Cerebellar nuclear complex (tissue), 1 donor: ENCODE measurements around the gene PPP2R5C.
A peak's percentile ranks its signal among the peaks of the same experiment; 100 is the strongest.

ENCODE experiments used
- DNase-seq, 2 experiments: peaks; one replicate each; lab custom pipeline; 2025; lab: John Stamatoyannopoulos, UW

The PPP2R5C gene

DNA sequence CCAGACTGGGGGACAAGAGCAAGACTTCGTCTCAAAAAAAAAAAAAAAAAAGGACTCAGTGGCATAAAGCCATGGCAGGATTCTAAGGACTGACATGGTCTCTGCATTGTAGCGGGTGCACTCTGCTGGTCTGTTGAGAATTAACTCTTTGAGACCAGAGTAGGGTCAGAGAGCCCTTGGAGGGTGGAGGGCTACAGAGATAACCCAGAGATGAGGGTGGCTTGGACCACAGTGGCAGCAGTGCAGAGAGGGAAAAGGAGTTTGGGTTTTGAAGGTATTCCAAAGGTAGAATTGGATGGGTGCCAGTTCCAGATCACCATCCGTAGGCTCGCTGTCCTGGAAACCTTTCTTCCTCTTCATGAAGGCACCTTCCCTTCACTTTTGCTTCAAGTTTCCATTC lies 188.6 kb downstream of the PPP2R5C start:
- no peak for DNase-seq

DNA sequence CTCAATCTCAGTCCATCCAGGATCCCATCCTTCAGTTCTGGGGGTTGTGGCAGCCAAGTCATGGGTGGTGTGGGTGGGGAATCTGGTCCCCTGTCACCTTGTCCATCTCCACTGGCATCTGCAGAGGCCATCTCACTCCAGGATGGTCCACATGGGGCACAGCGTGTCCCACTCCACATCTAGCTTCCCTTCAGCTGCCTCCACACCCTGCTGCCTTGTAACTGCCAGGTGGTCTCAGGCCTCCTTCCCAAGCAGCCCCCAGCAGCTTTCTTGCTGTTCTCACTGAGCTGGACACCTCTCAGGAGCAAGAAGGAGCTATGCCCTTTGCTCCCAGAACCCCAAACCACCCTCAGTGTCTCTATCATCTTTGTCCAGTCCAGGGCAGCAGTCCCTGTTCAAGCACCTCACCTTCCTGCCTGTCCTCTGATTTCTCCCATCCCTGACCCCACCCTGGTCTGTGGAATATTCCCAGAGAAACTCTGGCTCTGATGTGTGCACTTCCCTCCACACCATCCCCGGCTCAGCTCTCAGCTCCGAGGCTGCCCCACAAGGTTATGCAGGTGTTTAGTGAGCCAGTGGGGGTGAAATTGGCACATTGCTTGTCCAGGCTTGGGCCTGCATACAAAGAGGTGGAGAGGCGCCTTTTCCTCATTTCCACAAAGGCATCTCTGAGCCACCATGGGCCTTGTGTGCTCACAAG lies 189.2 kb downstream of the PPP2R5C start:
- DNase-seq = no peak

DNA sequence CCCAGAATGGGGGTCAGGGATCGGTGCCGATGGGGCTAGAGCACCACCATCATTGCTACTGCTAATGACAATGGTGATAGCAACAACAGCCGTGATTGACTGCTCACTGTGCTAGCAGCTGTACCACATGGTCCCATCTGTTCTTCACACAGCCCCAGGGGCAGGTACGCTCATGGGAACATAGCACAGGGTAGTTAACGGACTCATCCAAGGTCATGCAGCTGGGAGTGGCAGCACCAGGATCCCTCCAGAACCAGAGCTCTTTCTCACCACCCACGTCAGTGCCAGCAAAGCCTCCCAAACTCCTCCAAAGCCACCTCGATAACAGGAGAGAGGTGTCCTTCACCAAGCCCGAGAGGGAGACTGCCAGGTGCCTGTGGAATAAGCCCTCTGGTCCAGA lies 191.6 kb downstream of the PPP2R5C start:
- DNase-seq = no peak

DNA sequence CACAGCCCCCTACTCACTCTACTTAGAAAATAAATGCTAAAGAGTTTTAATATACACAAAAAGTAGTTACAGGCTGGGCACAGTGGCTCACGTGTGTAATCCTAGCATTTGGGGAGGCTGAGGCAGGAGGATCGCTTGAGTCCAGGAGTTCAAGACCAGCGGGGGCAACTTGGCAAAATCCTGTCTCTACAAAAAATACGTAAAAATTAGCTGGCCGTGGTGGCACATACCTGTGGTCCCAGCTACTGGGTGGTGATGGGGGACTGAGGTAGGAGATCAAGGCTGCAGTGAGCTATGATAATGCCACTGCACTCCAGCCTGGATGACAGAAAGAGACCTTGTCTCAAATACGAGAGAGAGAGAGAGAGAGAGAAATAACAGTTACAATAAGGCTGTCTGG lies 193.0 kb downstream of the PPP2R5C start:
- no peak for DNase-seq

DNA sequence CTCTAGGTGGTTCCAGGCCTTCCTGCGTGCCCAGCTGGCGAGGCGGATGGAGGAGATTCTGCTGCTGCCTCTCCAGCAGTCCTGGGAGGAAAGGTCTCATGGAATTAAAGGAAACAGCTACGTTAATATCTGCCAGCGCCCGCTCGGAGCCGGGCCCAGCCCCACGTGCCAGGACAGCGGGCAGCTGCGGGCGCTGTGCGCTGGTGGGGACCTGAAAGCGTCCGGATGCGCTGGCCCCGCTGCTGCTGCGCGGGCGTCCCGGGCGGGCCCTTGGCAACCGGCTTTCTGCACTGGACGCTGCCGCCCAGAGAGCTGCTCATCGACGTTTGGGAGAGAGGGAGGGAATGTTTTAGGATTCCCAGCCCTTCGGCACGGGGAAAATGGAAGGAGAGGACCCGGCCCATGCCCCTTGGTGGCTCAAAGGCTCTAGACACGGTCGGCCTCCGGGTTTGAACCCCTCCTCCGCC lies 194.2 kb downstream of the PPP2R5C start:
- DNase-seq = no peak

DNA sequence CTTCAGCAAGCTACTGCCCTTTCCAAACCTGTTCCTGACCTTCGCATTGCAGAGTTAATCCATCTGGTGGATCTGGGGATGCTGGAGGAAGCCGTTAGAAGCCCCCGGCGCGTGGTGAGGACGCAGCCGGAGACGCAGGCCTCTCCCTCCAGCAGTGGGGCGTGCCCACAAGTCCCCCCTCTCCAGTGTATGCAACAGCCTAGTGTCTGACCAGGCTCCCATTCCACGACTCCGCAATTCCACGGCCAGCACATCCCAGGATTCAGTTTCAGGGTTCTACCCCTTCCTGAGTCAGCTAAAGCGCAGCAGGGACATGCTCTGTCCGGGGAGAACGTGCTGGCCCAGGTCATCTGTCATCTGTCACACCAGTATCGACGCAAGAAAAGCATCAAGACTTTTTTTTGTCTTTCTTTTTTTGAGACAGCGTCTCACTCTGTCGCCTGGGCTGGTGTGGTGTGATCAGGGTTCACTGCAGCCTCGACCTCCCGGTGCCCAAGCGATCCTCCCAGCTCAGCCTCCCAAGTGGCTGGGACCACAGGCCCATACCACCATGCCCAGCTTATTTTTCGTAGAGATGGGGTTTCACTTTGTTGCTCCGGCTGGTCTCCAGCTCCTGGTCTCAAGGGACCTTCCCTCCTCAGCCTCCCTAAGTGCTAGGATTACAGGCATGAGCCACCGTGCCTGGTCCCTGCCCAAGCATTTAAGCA lies 194.8 kb downstream of the PPP2R5C start:
- no peak for DNase-seq

DNA sequence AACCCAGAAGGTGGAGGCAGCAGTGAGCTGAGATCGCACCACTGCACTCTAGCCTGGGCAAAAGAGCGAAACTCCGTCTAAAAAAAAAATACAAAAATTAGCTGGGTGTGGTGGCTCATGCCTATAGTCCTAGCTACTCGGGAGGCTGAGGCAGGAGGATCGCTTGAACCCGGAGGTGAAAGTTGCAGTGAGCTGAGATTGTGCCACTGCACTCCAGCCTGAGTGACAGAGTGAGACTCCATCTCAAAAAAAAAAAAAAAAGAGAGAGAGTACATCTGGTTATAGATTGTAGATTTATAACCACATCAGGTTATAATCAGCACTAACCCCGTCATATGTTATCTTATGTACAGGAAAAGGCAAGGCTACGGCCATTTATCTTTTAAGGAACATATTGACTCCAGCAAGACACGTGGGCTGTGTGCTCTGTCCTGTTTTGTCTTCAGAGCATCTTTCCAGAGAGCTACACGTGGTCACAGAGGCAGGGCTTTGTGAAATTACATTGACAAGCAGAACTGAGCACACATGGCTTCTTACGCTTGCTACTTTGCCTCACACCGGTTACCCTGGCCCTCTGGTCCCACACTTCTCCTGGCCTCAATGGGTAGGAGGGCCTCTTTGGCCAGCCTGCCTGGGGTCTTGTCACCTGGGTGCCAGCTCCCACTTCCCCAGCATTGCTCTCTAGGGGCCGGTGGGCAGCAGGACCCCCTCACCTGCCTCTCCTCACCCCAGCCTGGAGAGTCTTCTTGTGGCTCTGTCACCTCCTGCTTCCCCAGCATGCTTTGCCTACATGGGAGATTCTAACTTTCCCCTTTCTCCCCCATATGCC lies 196.1 kb downstream of the PPP2R5C start:
- no peak for DNase-seq

DNA sequence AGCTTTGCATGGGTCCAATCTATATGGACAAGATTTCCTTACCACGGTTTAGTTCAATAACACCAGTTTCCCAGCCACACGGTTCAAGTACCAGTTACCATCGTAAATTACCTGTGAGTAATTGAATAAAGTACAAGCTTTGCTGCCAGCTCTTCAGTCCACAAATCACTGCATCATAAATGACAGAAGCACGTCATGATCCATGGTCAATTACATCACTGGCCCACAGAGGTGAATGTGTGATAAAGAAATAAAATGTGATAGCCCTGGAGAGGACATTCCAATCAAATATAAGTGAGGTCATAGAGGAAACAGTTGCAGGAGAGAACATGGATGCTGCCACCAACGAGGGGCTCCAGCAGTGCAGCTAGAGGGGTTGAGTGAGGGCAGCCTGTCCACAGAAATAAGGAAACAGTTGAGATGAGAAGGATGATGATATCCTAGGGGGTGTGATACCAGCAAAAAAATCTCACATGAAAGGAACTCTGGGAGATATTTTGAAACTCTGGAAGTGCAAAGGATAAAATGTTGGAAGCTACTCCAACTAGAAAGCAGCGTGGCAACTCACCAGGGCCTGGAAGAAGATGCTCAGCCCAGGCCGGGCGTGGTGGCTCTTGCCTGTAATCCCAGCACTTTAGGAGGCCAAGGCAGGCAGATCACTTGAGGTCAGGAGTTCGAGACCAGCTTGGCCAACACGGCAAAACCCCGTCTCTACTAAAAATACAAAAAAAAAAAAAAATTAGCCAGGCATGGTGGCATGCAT lies 197.1 kb downstream of the PPP2R5C start:
- no peak for DNase-seq

DNA sequence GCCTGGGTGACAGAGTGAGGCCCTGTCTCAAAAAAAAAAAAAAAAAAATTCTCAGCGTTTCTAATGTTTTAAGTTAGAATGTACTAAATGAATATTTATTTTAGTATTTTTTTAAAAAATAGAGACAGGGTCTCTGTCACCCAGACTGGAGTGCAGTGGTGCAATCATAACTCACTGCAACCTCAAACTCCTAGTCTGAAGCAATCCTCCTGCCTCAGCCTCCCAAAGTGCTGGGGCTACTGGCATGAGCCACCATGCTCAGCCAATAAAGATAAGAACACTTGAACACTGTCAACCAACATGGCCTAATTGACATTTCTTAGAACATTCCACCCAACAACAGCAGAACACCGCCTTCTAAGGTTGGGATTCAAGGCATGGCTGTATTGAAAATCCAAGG lies 197.8 kb downstream of the PPP2R5C start:
- DNase-seq = no peak

DNA sequence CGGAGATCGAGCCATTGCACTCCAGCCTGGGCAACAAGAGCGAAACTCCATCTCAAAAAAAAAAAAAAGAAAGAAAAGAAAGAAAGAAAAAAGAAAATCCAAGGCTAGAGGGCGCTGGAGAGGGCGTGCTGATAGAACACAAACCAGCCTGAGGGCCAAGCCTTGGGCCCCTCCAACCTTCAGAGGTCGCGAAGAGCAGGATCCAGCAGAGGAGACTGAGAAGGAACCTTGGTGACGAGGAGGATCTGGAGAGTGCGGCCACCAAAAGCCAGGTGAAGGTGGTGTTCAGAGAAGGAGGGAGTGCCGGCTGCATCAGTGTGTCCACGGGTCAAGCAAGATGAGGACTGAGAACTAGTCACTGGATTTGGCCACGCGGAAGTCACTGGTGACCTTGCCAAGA lies 198.7 kb downstream of the PPP2R5C start:
- no peak for DNase-seq

DNA sequence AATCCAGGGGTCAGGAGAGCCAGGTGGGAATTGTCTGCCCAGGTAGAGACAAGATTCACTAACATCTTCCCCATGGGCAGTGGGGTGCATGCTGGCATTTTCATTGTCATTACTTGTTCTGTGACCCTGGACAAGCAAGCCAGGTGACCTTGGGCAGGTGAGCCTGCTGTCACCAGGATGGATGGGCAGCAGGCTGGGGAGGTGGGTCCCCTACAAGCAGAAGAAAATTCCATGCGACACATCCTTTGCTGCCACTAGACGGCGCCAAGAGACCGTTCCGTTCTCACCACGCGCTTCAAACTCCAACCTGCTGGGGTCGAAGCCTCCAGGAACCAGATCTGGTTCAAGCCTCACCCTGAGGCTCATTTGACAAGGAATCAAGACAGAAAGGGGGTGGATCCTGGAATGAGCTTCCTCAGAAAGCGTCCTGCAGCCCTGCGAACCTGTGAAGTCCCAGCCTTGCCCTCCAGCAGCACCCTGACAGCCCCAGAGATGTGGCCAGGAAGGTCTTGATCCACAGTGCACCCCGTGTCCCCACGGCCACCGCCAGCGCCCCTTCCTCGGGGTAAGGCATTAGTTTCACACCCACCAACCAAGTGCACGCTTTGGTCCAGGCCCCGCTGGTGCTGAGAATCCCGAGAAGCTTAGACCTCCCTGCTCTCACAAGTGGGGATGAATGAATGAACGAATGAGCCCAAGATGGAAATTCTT lies 199.7 kb downstream of the PPP2R5C start:
- peak in 1 of 2 experiments; percentile 48 for DNase-seq

DNA sequence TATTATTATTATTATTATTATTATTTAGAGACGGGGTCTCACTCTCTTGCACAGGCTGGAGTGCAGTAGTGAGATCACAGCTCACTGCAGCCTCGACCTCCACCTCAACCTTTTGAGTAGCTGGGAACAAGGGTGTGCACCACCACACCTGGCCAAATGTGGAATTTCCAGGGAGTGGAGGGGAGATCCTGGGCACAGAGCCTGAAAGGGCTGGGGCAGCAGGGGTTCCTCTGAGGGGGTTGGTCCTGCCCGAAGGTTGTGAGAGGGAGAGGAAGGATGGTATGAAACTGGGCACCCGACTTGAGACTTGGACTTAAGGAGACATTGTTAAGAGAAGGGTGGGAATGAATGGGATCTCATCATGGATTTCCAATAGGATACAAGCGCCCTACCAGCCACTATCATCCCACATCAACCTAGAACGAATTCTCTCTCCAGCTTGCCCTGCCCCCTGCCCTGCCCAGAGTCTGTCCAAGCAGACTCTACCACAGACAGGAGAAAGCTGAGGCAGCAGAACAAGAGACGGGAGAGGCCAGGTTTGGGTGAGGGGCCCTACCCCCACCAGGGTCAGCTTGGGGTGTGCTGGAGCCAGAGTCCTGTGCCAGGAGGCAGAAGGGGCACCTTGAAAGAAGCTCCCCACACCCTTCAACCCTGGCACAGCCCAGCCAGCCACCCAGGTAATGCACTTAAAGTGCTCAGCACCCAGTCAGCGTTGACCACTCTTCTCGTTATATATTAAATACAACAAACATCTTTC lies 200.4 kb downstream of the PPP2R5C start:
- no peak for DNase-seq

DNA sequence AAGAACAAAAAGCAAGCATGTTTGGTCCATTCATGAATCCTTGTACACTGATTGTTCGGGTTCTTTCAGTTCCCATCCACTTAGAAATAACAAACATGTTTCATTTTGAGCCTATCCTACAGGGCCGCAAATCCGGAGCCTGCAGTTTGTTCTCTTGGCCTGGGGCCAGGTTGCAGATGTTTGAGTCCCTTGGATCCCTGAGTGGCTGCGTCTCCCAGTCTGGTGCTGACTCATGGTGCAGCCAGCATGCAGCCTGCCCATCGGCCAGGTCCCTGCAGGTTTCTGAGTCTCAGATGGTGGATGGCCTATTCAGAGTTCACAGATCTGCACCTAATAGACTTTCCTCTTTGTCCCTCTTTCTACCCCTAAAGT lies 201.0 kb downstream of the PPP2R5C start:
- no peak for DNase-seq

DNA sequence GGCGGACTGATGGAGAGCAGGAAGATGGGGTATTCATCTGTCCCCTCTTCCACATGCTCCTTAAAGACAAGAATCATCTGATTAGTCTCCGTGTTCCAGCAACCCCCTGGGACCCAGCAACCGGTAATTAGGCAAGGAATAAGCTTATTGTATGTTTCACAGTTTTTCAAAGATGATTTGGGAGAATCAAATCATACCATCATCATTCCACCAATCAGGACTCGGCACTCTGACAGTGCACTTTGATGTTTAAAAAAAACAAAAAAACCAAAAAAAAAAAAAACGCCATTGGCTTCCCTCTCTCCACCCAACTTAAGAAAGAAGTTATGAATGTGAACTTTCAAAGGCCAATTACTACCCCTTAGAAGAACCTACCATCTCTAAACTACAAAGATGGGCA lies 201.5 kb downstream of the PPP2R5C start:
- DNase-seq = no peak

DNA sequence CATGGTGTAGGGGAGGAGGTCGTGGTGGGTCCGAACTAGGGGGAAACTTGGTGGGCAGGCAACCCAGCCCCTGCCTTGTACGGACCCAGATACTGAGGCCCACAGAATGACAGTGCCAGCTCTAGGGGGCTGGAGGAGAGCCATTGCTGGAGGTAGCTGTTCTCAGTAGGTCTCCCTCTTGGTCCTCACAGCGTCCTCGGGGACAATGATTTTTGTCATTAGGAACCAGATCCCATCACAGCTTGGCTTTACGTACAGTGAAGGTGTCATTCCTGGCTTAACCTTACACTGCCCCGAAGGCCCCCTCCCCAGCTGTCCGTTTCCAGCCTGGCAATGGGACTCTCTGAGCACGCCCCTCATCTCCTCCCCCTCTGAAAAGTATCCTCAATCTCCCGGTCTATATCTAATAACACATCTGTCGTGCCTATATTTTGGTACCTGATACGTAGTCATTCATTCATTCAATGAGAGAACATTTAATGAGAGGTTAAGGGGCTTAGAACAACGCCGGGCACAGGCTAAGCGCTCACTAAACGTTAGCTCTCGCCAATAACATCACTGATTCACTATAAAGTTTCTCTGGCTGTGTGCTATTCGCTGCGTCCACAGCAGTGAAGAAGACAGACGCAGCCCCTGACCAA lies 202.3 kb downstream of the PPP2R5C start:
- DNase-seq = no peak

DNA sequence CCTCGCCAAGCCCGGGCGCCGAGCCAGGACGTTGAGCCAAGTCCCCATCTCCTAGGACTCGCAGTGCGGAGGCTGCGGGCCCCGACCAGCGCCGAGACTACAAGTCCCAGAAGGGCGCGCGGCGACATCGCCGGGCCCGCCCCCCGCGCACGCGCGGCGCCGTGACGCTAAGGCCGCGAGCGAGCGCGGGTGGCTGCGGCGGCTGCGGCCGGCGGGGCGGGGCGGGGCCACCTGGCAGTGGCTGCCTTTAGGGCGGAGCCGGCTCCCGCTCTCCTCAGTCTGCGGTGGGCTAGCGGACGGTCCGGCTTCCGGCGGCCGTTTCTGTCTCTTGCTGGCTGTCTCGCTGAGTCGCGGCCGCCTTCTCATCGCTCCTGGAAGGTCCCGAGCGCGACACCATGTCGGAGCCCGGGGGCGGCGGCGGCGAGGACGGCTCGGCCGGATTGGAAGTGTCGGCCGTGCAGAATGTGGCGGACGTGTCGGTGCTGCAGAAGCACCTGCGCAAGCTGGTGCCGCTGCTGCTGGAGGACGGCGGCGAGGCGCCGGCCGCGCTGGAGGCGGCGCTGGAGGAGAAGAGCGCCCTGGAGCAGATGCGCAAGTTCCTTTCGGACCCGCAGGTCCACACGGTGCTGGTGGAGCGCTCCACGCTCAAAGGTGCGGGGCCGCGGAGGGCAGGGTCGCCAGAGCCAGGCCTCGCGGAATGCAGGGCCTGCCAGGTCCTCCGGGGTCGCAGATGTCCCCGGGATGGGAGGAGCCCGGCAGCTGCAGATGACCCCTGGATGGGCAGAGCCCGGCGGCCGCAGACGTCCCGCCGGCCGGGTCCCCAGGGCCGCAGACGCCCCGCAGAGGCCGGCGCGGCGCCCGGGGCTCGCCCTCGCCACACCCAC lies 203.0 kb downstream of the PPP2R5C start, which contains the start of gene DYNC1H1:
DYNC1H1 (plus strand) TSS at position 277 of the 884 bp plus-strand sequence; CDS start at position 396, 119 bp downstream.
- peak; percentile 68 to 69 for DNase-seq

DNA sequence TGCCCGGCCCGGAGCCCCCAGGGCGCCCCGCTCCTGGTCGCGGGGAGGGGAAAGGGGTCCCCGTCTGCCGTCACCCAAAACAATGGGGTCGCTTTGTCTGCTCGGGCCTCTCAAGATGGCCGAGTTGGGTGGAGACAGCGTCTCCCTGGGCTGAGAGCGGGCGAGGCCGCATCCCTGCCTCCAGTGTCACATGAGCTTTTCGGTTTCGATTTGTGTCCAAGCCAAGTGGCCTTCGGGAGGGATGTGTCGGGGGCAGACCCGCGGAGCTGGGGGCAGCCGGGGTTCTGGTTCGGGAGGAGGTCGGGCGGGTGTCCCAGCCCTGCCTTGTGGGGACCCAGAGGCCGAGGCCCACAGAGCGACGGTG lies 203.7 kb downstream of the PPP2R5C start:
- no peak for DNase-seq

DNA sequence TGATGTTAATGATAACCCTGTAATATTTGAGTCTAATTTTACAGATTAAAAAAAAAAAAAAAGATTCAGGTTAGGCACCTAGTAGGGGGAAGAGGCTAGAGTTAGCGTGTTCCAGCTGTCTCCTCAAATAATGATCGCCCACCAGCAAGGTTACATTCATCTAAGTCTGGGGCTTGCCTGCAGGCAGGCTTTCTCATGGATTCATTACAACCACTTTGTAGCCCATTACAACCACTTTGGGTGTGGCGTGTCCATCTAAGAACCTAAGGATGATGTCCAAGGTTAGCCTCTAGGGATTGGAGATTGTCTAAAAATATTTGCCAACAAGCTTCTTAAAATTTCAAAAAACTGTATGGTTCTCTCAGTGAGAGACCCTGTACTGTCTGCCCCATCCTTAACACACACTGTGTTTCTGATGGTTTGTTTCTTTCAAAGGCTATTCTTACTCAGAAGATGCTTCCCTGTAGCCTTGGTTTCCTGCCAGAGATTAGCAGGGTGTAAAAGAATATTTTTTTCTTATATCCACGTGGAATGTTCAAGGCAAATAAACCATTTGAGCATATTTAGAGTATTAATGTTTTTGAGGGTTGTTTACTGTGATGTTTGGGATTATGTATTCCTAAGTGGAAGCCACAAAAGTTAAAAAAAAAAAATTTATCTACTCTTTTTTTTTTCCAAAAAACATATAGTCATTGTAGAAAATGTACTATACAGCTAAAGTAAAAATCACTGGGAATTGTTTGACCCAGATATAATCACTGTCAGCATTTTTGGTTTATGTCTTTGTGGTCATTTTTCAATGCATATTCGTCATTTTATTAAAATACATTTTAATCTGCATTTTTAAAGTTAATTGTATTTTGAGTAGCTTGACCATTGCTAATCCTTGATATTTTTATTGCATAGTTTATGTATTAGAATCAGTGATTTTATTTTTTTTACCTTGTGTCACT lies 204.5 kb downstream of the PPP2R5C start:
- DNase-seq = no peak
